GM12891 (cell line): ENCODE results near the gene CPN1.
A peak's percentile ranks its signal among the peaks of the same experiment; 100 is the strongest.

Source experiments
- DNase-seq: peaks from one replicate; pipeline ENCODE4 v3.0.0; 2011; ENCODE audit warnings: low spot score; ENCODE audit not compliant: insufficient read length
- FAIRE-seq: peaks from 2 replicates; lab custom pipeline; 2011; peaks lifted over from hg19 to GRCh38; lab: Jason Lieb, UNC
- PAX5 ChIP-seq: IDR thresholded peaks from 2 replicates; pipeline ENCODE4 v1.6.1; 2011; ENCODE audit warnings: low read length, moderate library complexity, mild to moderate bottlenecking; ENCODE audit not compliant: insufficient read depth, severe bottlenecking
- POLR2A ChIP-seq: IDR thresholded peaks from 2 replicates; pipeline ENCODE4 v1.6.1; 2011; ENCODE audit warnings: low read depth, low read length, control low read depth
- POLR2AphosphoS5 ChIP-seq: IDR thresholded peaks from 2 replicates; pipeline ENCODE4 v1.6.1; 2011; ENCODE audit warnings: low read depth, low read length, control low read depth
- POU2F2 ChIP-seq: IDR thresholded peaks from 2 replicates; pipeline ENCODE4 v1.6.1; 2011; ENCODE audit warnings: low read depth, mild to moderate bottlenecking, control low read depth, low read length, moderate library complexity
- SPI1 ChIP-seq: IDR thresholded peaks from 2 replicates; pipeline ENCODE4 v1.6.1; 2011; ENCODE audit warnings: low read depth, low read length, control low read depth
- TAF1 ChIP-seq: IDR thresholded peaks from 2 replicates; pipeline ENCODE4 v1.6.1; 2011; ENCODE audit warnings: low read depth, low read length, control low read depth

The CPN1 gene

GRCh38 chr10:100075426-100076220, 6.0 kb downstream of the CPN1 start:
- TF ChIP-seq SPI1 (no peak), POU2F2 (no peak), POLR2A (no peak), TAF1 (no peak), PAX5 (no peak), POLR2AphosphoS5 (no peak)
- DNase-seq (no peak), FAIRE-seq (no peak)

GRCh38 chr10:100072514-100072913, 9.2 kb downstream of the CPN1 start:
- TF ChIP-seq POLR2AphosphoS5, result no peak
- no peak for TF ChIP-seq TAF1
- TF ChIP-seq POU2F2, result no peak
- TF ChIP-seq SPI1, result no peak
- TF ChIP-seq PAX5, result no peak
- TF ChIP-seq POLR2A, result no peak
- DNase-seq, result no peak
- no peak for FAIRE-seq

- FAIRE-seq (no peak), DNase-seq (no peak)
- TF ChIP-seq POU2F2 (no peak), SPI1 (no peak), POLR2A (no peak), POLR2AphosphoS5 (no peak), PAX5 (no peak), TAF1 (no peak)
These were observed 10.1 kb downstream of the CPN1 start for GRCh38 chr10:100071529-100071928.

- TF ChIP-seq POLR2AphosphoS5, result no peak
- TF ChIP-seq POLR2A, result no peak
- TF ChIP-seq TAF1, result no peak
- TF ChIP-seq POU2F2, result no peak
- no peak for TF ChIP-seq SPI1
- TF ChIP-seq PAX5, result no peak
- FAIRE-seq (no peak), DNase-seq (no peak)
These were observed 14.2 kb downstream of the CPN1 start for GRCh38 chr10:100067466-100067865.

- FAIRE-seq (no peak), DNase-seq (no peak)
- TF ChIP-seq POLR2AphosphoS5 (no peak), POU2F2 (no peak), SPI1 (no peak), POLR2A (no peak), TAF1 (no peak), PAX5 (no peak)
These were observed 16.5 kb downstream of the CPN1 start for GRCh38 chr10:100065084-100065660.

GRCh38 chr10:100061401-100061800, 20.3 kb downstream of the CPN1 start:
- FAIRE-seq, result no peak
- DNase-seq, result no peak
- no peak for TF ChIP-seq TAF1
- TF ChIP-seq PAX5, result no peak
- TF ChIP-seq POLR2AphosphoS5, result no peak
- no peak for TF ChIP-seq POLR2A
- TF ChIP-seq POU2F2, result no peak
- no peak for TF ChIP-seq SPI1

- DNase-seq (no peak), FAIRE-seq (no peak)
- no peak for TF ChIP-seq POLR2AphosphoS5
- no peak for TF ChIP-seq POLR2A
- no peak for TF ChIP-seq POU2F2
- TF ChIP-seq TAF1, result no peak
- no peak for TF ChIP-seq PAX5
- TF ChIP-seq SPI1, result no peak
These were observed 23.7 kb downstream of the CPN1 start for GRCh38 chr10:100057948-100058347.

GRCh38 chr10:100053686-100054460, 27.8 kb downstream of the CPN1 start:
- DNase-seq (no peak), FAIRE-seq (peak; percentile 61)
- no peak for TF ChIP-seq TAF1
- TF ChIP-seq PAX5, result no peak
- TF ChIP-seq POU2F2, result no peak
- no peak for TF ChIP-seq SPI1
- no peak for TF ChIP-seq POLR2A
- TF ChIP-seq POLR2AphosphoS5, result no peak

- TF ChIP-seq SPI1 (no peak), POU2F2 (peak; percentile 51; the same call in 1 of the 2 replicates)
- peak; percentile 87 for FAIRE-seq
- DNase-seq, result peak; percentile 39
These were observed 35.6 kb downstream of the CPN1 start for GRCh38 chr10:100046021-100046486.

GRCh38 chr10:100045592-100045991, 36.1 kb downstream of the CPN1 start:
- TF ChIP-seq PAX5 (no peak), SPI1 (no peak), TAF1 (no peak)
- no peak for FAIRE-seq
- no peak for DNase-seq
